B cell (primary cell): ENCODE data around the gene BCL6B. TPM values are rescaled to one million over a fixed set of nuclear protein-coding genes. Genes with fewer than 3 reads are reported as not detected.

Experiments
- ATAC-seq: fragments of 200-7000 bp; cut with Tn5 transposase; one replicate; pipeline ENCODE4 v1.10.0; 2021; ENCODE audit warnings: low read depth, mild to moderate bottlenecking, moderate number of reproducible peaks, moderate library complexity
- CTCF ChIA-PET: fragments of 350-600 bp; sonication (Branson Sonifier 250); formaldehyde crosslinking; loops from one replicate; lab custom pipeline; 2021; ENCODE audit warnings: antibody characterized with exemption, inconsistent platforms; lab: Charles Lee
- POLR2A ChIA-PET: fragments of 350-600 bp; sonication (Branson Sonifier 250); formaldehyde crosslinking; loops from one replicate; lab custom pipeline; 2021; ENCODE audit warnings: antibody characterized with exemption; lab: Charles Lee
- DNase-seq: peaks from one replicate; pipeline ENCODE4 v3.0.0; 2013
- H2AFZ ChIP-seq: 2 replicates; pipeline ENCODE4 v1.6.1; 2012; ENCODE audit warnings: mild to moderate bottlenecking, low read depth, low read length; ENCODE audit not compliant: insufficient read depth, poor library complexity, severe bottlenecking
- H3K27ac ChIP-seq, 2 donors: 1 replicate in 1 of 2; 2 replicates in 1 of 2; pipeline ENCODE4 v1.5.1; 2012 to 2013; ENCODE audit warnings: low read length in 2 of 2, mild to moderate bottlenecking in 2 of 2, moderate library complexity in 1 of 2
- H3K27me3 ChIP-seq, 4 experiments: fragments of 200-600 bp in 1 of 4; sonication (generic) in 1 of 4; replicated peaks in 1 of 4; 1 replicate in 2 of 4; 2 replicates in 2 of 4; pipeline versions ENCODE4 v1.6.1 to v1.7.0; 2013 to 2016; ENCODE audit warnings: low read length in 3 of 4, mild to moderate bottlenecking in 2 of 4, mixed read lengths in 1 of 4, moderate library complexity in 1 of 4; ENCODE audit not compliant: insufficient read depth in 4 of 4, control insufficient read depth in 3 of 4; ENCODE audit errors: control extremely low read depth in 1 of 4
- H3K36me3 ChIP-seq, 2 experiments: replicated peaks in 1 of 2; 1 replicate in 1 of 2; 2 replicates in 1 of 2; pipeline versions ENCODE4 v1.6.1 to v1.7.1; 2013; ENCODE audit warnings: low read length in 1 of 2; ENCODE audit not compliant: insufficient read depth in 2 of 2, control insufficient read depth in 1 of 2; ENCODE audit errors: control extremely low read depth in 1 of 2, extremely low read depth in 1 of 2
- H3K4me1 ChIP-seq, 2 donors: fragments of 200-600 bp in 1 of 2; sonication (generic) in 1 of 2; 1 replicate in 1 of 2; 2 replicates in 1 of 2; pipeline versions ENCODE4 v1.5.1 to v1.6.1; 2013 to 2017; ENCODE audit warnings: low read length in 2 of 2; ENCODE audit not compliant: control insufficient read depth in 2 of 2, insufficient read depth in 2 of 2
- H3K4me2 ChIP-seq: replicated peaks from 2 replicates; pipeline ENCODE3; 2012; ENCODE audit warnings: mild to moderate bottlenecking, low read depth, low read length; ENCODE audit not compliant: poor library complexity, severe bottlenecking
- H3K4me3 ChIP-seq, 5 experiments: fragments of 200-600 bp in 1 of 5; sonication (generic) in 1 of 5; 1 replicate in 3 of 5; 2 replicates in 2 of 5; pipeline versions ENCODE4 v1.5.1 to v1.7.0; 2011 to 2016; ENCODE audit warnings: low read length in 4 of 5, mild to moderate bottlenecking in 4 of 5, low read depth in 2 of 5, control low read depth in 1 of 5, moderate library complexity in 1 of 5; ENCODE audit not compliant: insufficient read depth in 1 of 5; ENCODE audit errors: control extremely low read depth in 1 of 5, extremely low read depth in 1 of 5
- H3K79me2 ChIP-seq: fragments of 200-600 bp; sonication (generic); one replicate; pipeline ENCODE4 v1.6.0; 2016; ENCODE audit warnings: low read length; ENCODE audit not compliant: control insufficient read depth, insufficient read depth
- H3K9ac ChIP-seq: fragments of 200-600 bp; sonication (generic); 2 replicates; pipeline ENCODE4 v1.6.1; 2017; ENCODE audit warnings: mild to moderate bottlenecking, low read length, moderate library complexity
- H3K9me3 ChIP-seq, 3 donors: one replicate each; pipeline versions ENCODE4 v1.6.1 to v1.7.1; 2013; ENCODE audit warnings: low read length in 2 of 3; ENCODE audit not compliant: control insufficient read depth in 2 of 3, insufficient read depth in 1 of 3; ENCODE audit errors: control extremely low read depth in 1 of 3
- H4K20me1 ChIP-seq: 2 replicates; pipeline ENCODE4 v1.6.0; 2012; ENCODE audit warnings: mild to moderate bottlenecking, low read length; ENCODE audit not compliant: insufficient read depth, control insufficient read depth, poor library complexity, severe bottlenecking
- H3K27ac Mint-ChIP-seq: one replicate; pipeline ENCODE4 v1.8.0; 2021; ENCODE audit warnings: mixed read lengths
- H3K27me3 Mint-ChIP-seq: one replicate; pipeline ENCODE4 v1.8.0; 2021; ENCODE audit warnings: mixed read lengths
- H3K4me1 Mint-ChIP-seq: one replicate; pipeline ENCODE4 v1.8.0; 2021; ENCODE audit warnings: mixed read lengths
- H3K4me3 Mint-ChIP-seq: one replicate; pipeline ENCODE4 v1.8.0; 2021; ENCODE audit warnings: mixed read lengths
- H3K9me3 Mint-ChIP-seq: one replicate; pipeline ENCODE4 v1.8.0; 2022; ENCODE audit warnings: mixed read lengths; ENCODE audit not compliant: insufficient read depth
- EZH2 ChIP-seq: IDR thresholded peaks from 2 replicates; pipeline ENCODE4 v1.6.1; 2012; ENCODE audit warnings: borderline replicate concordance, low read depth, mild to moderate bottlenecking, moderate library complexity, low read length; ENCODE audit not compliant: insufficient read depth, poor library complexity, severe bottlenecking
- WGBS: methylation state at CpG from one replicate; pipeline ENCODE4 v1.1.5; 2013; ENCODE audit warnings: missing lambda C conversion rate; ENCODE audit not compliant: insufficient coverage; 5-methylcytosine and 5-hydroxymethylcytosine counted together
- intact Hi-C: fragments of 100-400 bp; cut with micrococcal nuclease; formaldehyde crosslinking; loops from one replicate; pipeline ENCODE4 v1.10.0; 2022
- polyA plus RNA-seq: library from polyadenylated mRNA; depleted of rRNA; stranded (reverse); fragments of >200 nt; gene quantifications from 2 replicates; pipeline ENCODE4 v1.2.3, GENCODE V29; 2012
- total RNA-seq, 2 donors: library from RNA; stranded (reverse); fragments of 120-200 nt in 1 of 2; gene quantifications; 1 replicate in 1 of 2; 2 replicates in 1 of 2; pipeline versions ENCODE4 v1.2.3 to v1.2.4, GENCODE V29; 2013 to 2022
- TF ChIP-seq, protein P1 (sequence below): fragments of 200-600 bp; IDR thresholded peaks from one replicate; pipeline ENCODE4 v1.8.0; 2022; ENCODE audit warnings: antibody characterized with exemption, mild to moderate bottlenecking

The BCL6B gene
- total and polyA plus RNA-seq, 2 donors (not counting 1 experiment from before 2014, with no cell fraction given): 0.25 to 0.34 TPM

DNA sequence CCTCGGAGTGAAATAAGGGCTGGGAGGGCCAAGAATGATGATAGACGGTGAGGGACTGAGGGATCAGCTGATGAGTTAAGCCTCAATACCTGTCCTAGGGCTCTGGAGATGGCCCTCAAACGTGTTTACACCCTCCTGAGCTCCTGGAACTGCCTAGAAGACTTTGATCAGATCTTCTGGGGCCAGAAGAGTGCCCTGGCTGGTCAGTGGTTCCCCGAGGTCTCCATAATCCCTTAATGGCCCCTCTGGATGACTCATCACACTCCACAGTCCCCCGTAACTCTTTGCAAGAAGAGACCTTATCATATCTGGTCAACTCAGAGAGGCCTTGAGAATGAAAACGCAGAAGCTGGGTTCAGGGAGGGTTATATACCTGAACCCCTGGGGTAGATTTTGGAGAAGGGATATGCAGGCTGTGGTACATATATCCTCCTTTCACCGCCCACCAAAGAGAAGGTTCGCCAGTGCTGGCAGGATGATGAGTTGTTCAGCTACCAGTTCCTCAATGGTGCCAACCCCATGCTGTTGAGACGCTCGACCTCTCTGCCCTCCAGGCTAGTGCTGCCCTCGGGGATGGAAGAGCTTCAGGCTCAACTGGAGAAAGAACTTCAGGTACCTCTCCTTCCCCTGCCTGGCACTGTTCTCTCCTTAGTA is 23.9 kb upstream of the BCL6B start:
- no peak overlapping the region for H3K27ac Mint-ChIP-seq
- peaks cover 54% of the 10 kb centered on the region for H4K20me1 ChIP-seq
- POLR2A ChIA-PET: no interaction called here

More for the DNA sequence above, 23.9 kb upstream of the BCL6B start:
- Mint-ChIP-seq H3K9me3 (no peaks in the 10 kb centered on the region), H3K4me3 (no peak overlapping the region), H3K4me1 (peaks cover 7% of the 10 kb centered on the region), H3K27me3 (no peaks in the 10 kb centered on the region)
- H3K4me3 ChIP-seq: no peak overlapping the region
- ATAC-seq (no peak), DNase-seq (no peak)
- H3K27ac ChIP-seq: no peak overlapping the region
- H3K9ac ChIP-seq: no peak overlapping the region
- H3K27me3 ChIP-seq: no peaks in the 10 kb centered on the region
- CTCF ChIA-PET: interaction anchor here (0.5 to 2.3 kb wide), 4 partner anchors 17 to 320 kb away, joined by 3 to 12 read pairs (median 6); no protein-coding TSS in a partner anchor
- no peak overlapping the region for H2AFZ ChIP-seq
- no peak for TF ChIP-seq EZH2
- TF ChIP-seq, protein P1, sequence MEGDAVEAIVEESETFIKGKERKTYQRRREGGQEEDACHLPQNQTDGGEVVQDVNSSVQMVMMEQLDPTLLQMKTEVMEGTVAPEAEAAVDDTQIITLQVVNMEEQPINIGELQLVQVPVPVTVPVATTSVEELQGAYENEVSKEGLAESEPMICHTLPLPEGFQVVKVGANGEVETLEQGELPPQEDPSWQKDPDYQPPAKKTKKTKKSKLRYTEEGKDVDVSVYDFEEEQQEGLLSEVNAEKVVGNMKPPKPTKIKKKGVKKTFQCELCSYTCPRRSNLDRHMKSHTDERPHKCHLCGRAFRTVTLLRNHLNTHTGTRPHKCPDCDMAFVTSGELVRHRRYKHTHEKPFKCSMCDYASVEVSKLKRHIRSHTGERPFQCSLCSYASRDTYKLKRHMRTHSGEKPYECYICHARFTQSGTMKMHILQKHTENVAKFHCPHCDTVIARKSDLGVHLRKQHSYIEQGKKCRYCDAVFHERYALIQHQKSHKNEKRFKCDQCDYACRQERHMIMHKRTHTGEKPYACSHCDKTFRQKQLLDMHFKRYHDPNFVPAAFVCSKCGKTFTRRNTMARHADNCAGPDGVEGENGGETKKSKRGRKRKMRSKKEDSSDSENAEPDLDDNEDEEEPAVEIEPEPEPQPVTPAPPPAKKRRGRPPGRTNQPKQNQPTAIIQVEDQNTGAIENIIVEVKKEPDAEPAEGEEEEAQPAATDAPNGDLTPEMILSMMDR: no peak
- peaks cover 13% of the 10 kb centered on the region for H3K79me2 ChIP-seq
- intact Hi-C loops: no loop called here
- WGBS: 80% methylated on average over 9 of the region's 11 CpGs
- H3K36me3 ChIP-seq: peaks cover 14 to 66% of the 10 kb centered on the region in 2 experiments
- no peaks in the 10 kb centered on the region for H3K9me3 ChIP-seq
- H3K4me2 ChIP-seq: no peak overlapping the region
- H3K4me1 ChIP-seq: no peaks in the 10 kb centered on the region
